Heart right ventricle (tissue), 16 donors: Measurements from ENCODE around the gene PTPRE. TPM values are rescaled to one million over a fixed set of nuclear protein-coding genes. Genes with fewer than 3 reads are reported as not detected.

Source experiments
- ATAC-seq, 8 donors: fragments of 200-7000 bp; cut with Tn5 transposase; one replicate each; pipeline ENCODE4 v1.9.1; 2020; ENCODE audit warnings: mild to moderate bottlenecking in 8 of 8, moderate library complexity in 8 of 8, moderate number of reproducible peaks in 1 of 8
- DNase-seq, 2 donors: peaks; one replicate each; pipeline ENCODE4 v3.0.0-alpha.2; 2020
- H3K27ac ChIP-seq, 10 donors: fragments of 200-600 bp; sonication (generic) in 2 of 10; one replicate each; pipeline versions ENCODE4 v1.5.0 to v1.8.0; 2020 to 2022; ENCODE audit warnings: mild to moderate bottlenecking in 3 of 10
- H3K27me3 ChIP-seq, 7 donors: fragments of 200-600 bp; one replicate each; pipeline ENCODE4 v1.8.0; 2021 to 2022; ENCODE audit warnings: mild to moderate bottlenecking in 2 of 7
- H3K36me3 ChIP-seq, 9 donors: fragments of 200-600 bp; sonication (generic) in 1 of 9; one replicate each; pipeline versions ENCODE4 v1.5.0 to v1.8.0; 2020 to 2022; ENCODE audit warnings: mild to moderate bottlenecking in 2 of 9
- H3K4me1 ChIP-seq, 9 donors: fragments of 200-600 bp; sonication (generic) in 1 of 9; one replicate each; pipeline versions ENCODE4 v1.5.0 to v1.8.0; 2020 to 2022; ENCODE audit warnings: mild to moderate bottlenecking in 4 of 9
- H3K4me3 ChIP-seq, 10 donors: fragments of 200-600 bp; sonication (generic) in 2 of 10; one replicate each; pipeline versions ENCODE4 v1.5.0 to v1.8.0; 2020 to 2022; ENCODE audit warnings: mild to moderate bottlenecking in 7 of 10, moderate library complexity in 2 of 10
- H3K9me3 ChIP-seq, 11 donors: fragments of 200-600 bp in 10 of 11; sonication (generic) in 2 of 11; one replicate each; pipeline versions ENCODE4 v1.5.0 to v1.8.0; 2013 to 2022; ENCODE audit warnings: mild to moderate bottlenecking in 2 of 11, control low read depth in 1 of 11, moderate library complexity in 1 of 11
- CTCF ChIP-seq, 9 donors: fragments of 200-600 bp; sonication (generic) in 2 of 9; IDR thresholded peaks; one replicate each; pipeline versions ENCODE4 v1.5.0 to v1.8.0; 2021 to 2022; ENCODE audit warnings: antibody characterized with exemption in 9 of 9, mild to moderate bottlenecking in 5 of 9, moderate library complexity in 1 of 9
- WGBS, 2 donors: extraction: QIAGEN DNeasy Blood & Tissue Kit; methylation state at CpG; one replicate each; pipeline ENCODE4 v1.1.7; 2013; ENCODE audit warnings: inconsistent platforms in 1 of 2; 5-methylcytosine and 5-hydroxymethylcytosine counted together
- intact Hi-C, 10 donors: fragments of 100-400 bp; cut with DNase I; formaldehyde crosslinking; loops; one replicate each; pipeline versions ENCODE4 v1.11.1 to v1.14.2; 2022
- polyA plus RNA-seq, 2 donors: library from polyadenylated mRNA; stranded (reverse); fragments of 200-250 nt; gene quantifications; one replicate each; pipeline ENCODE4 v1.2.3, GENCODE V29; 2013
- total RNA-seq, 10 donors: library from RNA; stranded (reverse); fragmentation: NEBNext Ultra II Directional in 3 of 10; extraction: Animal tissue kit (Norgen Biotek cat#: 25700) in 3 of 10; gene quantifications; one replicate each; pipeline versions ENCODE4 v1.2.1 to v1.2.4, GENCODE V29; 2021 to 2023
- donor health status: Arrhythmogenic right ventricular cardiomyopathy.
- donor health status: ischemic (EF 13 %, LVEDD 7.1; RV severe dilation, severe dysfunction).
- donor health status: healthy with polysubstance abuse.
- donor health status: DM: no; HTN: yes; CAD: no.
- donor health status: DM: no; HTN: no; CAD: no.
- donor health status: ischemic (EF 25% LVEDD 6.9; RV normal size, moderate dysfunction).
- donor health status: ischemic (EF 25% LVEDD 5.7; RV mildly dilated, moderate dysfunction).
- donor health status: healthy.
- donor health status: DM: yes; HTN: yes; CAD: no.
- donor health status: Ischemic cardiomyopathy.
- donor health status: ischemic (EF 35%, LVEDD 5.7; RV mildly dilated, moderate dysfunction).
- donor health status: nonischemic (EF 11% LVEDD 7.7; RV severe dilation, severe dysfunction).
- donor health status: DM: yes; HTN: yes; CAD: no.
- donor health status: PGD.
- donor health status: ischemic (EF 29% LVEDD 5.4; RV normal size, mild dysfunction).
- donor health status: nonischemic (EF 23%, LVEDD 6.1; RV moderate dilation, normal function).

The PTPRE gene
- total and polyA plus RNA-seq, 12 donors, result 6.1 to 42.8 (median 22.1) TPM

- DNase-seq (no peak), ATAC-seq (no peak)
- Histone ChIP-seq H3K9me3 (no peaks in the 10 kb centered on the region), H3K27me3 (no peaks in the 10 kb centered on the region), H3K27ac (no peak overlapping the region), H3K4me3 (no peak overlapping the region), H3K4me1 (peaks cover 13 to 62% (median 42%) of the 10 kb centered on the region in 9 donors), H3K36me3 (peaks cover 0 to 15% (median 0%) of the 10 kb centered on the region in 9 donors)
- WGBS, 2 donors, result 94 to 95% methylated on average over 16 of the region's 16 CpGs
- intact Hi-C loops, result no loop called here
- no peak for TF ChIP-seq CTCF (IDR thresholded peaks at IDR 0.05)
Observed at GRCh38 chr10:128044961-128045832, 138.3 kb downstream of the PTPRE start.

GRCh38 chr10:128045833-128046120 is 138.9 kb downstream of the PTPRE start:
- Histone ChIP-seq H3K4me1 (peaks cover 13 to 63% (median 42%) of the 10 kb centered on the region in 9 donors), H3K4me3 (no peak overlapping the region), H3K9me3 (no peaks in the 10 kb centered on the region), H3K36me3 (peaks cover 0 to 15% (median 0%) of the 10 kb centered on the region in 9 donors), H3K27ac (no peak overlapping the region), H3K27me3 (no peaks in the 10 kb centered on the region)
- intact Hi-C loops, result no loop called here
- no peak for TF ChIP-seq CTCF (IDR thresholded peaks at IDR 0.05)
- WGBS, 2 donors, result 86 to 95% methylated on average over 6 of the region's 6 CpGs
- ATAC-seq, result no peak
- no peak for DNase-seq

- H3K27ac ChIP-seq, result peak overlapping the region in 5 of 10 donors; percentile 31 to 95 (median 73)
- WGBS, 2 donors, result 95% methylated on average over 23 of the region's 23 CpGs
- peaks cover 13 to 68% (median 42%) of the 10 kb centered on the region in 9 donors for H3K4me1 ChIP-seq
- DNase-seq (no peak), ATAC-seq (no peak)
- H3K4me3 ChIP-seq, result peak overlapping the region in 1 of 10 donors; percentile 70
- no peaks in the 10 kb centered on the region for H3K9me3 ChIP-seq
- intact Hi-C loops, result no loop called here
- peaks cover 0 to 19% (median 0%) of the 10 kb centered on the region in 9 donors for H3K36me3 ChIP-seq
- TF ChIP-seq CTCF (IDR thresholded peaks at IDR 0.05), result no peak
- H3K27me3 ChIP-seq, result no peaks in the 10 kb centered on the region
Observed at GRCh38 chr10:128046156-128046952, 139.5 kb downstream of the PTPRE start.

- DNase-seq, result no peak
- peak overlapping the region in 1 of 10 donors; percentile 70 for H3K4me3 ChIP-seq
- H3K27me3 ChIP-seq, result no peaks in the 10 kb centered on the region
- TF ChIP-seq CTCF (IDR thresholded peaks at IDR 0.05), result no peak
- intact Hi-C loops, result no loop called here
- ATAC-seq, result peak in 1 of 8 donors; percentile 46
- no peaks in the 10 kb centered on the region for H3K9me3 ChIP-seq
- peaks cover 0 to 24% (median 0%) of the 10 kb centered on the region in 9 donors for H3K36me3 ChIP-seq
- peak overlapping the region in 6 of 10 donors; percentile 31 to 95 (median 74) for H3K27ac ChIP-seq
- WGBS, 2 donors, result 95 to 96% methylated on average over 10 of the region's 10 CpGs
- peaks cover 13 to 74% (median 42%) of the 10 kb centered on the region in 9 donors for H3K4me1 ChIP-seq
Observed at GRCh38 chr10:128046953-128047290, 140.0 kb downstream of the PTPRE start.
